HepG2 (cell line): ENCODE data around the gene RAB3A. TPM values are rescaled to one million over a fixed set of nuclear protein-coding genes. Genes with fewer than 3 reads are reported as not detected.
A peak's percentile ranks its signal among the peaks of the same experiment; 100 is the strongest.

Source experiments
- ATAC-seq: fragments of 200-7000 bp; cut with Tn5 transposase; 3 replicates; pipeline ENCODE4 v1.9.1; 2020; ENCODE audit warnings: mild to moderate bottlenecking, moderate library complexity
- BruUV-seq: library from RNA; stranded (reverse); fragments of 400-500 nt; replicated peaks from 2 replicates; lab custom pipeline; 2021; lab: Mats Ljungman, UMichigan
- CTCF ChIA-PET: fragments of 300-600 bp; formaldehyde crosslinking; extraction: SDS; loops from one replicate; lab custom pipeline; 2021; ENCODE audit warnings: low total read pairs, inconsistent platforms, low intra/inter-chr PET ratio; lab: Yijun Ruan, JAX
- POLR2A ChIA-PET: fragments of 350-600 bp; sonication (Branson Sonifier 250); formaldehyde crosslinking; loops from one replicate; lab custom pipeline; 2020; ENCODE audit warnings: antibody characterized with exemption, inconsistent platforms; lab: Yijun Ruan, JAX
- DNase-seq: peaks from one replicate; pipeline ENCODE4 v3.0.0-alpha.2; 2015; ENCODE audit warnings: low spot score
- FAIRE-seq: peaks from 3 replicates; lab custom pipeline; 2011; peaks lifted over from hg19 to GRCh38; lab: Jason Lieb, UNC
- H2AFZ ChIP-seq: one replicate; pipeline ENCODE4 v1.6.1; 2011; ENCODE audit warnings: low read length, inconsistent platforms
- H3K27ac ChIP-seq: fragments of 300-600 bp; 3 replicates; pipeline ENCODE4 v1.8.0; 2011; ENCODE audit warnings: mixed run types, mild to moderate bottlenecking, mixed read lengths, low read length, inconsistent platforms; ENCODE audit not compliant: insufficient read depth; ENCODE audit errors: extremely low read length
- H3K27me3 ChIP-seq, 2 experiments: fragments of 200-600 bp in 1 of 2; 2 replicates in 1 of 2; 3 replicates in 1 of 2; pipeline versions ENCODE4 v1.6.0 to v1.8.0; 2011; ENCODE audit warnings: low read length in 2 of 2, mild to moderate bottlenecking in 2 of 2, moderate library complexity in 2 of 2, inconsistent platforms in 1 of 2; ENCODE audit not compliant: insufficient read depth in 2 of 2, control insufficient read depth in 1 of 2
- H3K36me3 ChIP-seq, 2 experiments: fragments of 200-600 bp in 1 of 2; replicated peaks in 1 of 2; 2 replicates in 1 of 2; 3 replicates in 1 of 2; pipeline versions ENCODE4 v1.5.1 to v1.8.0; 2011; ENCODE audit warnings: low read length in 2 of 2, inconsistent platforms in 1 of 2; ENCODE audit not compliant: insufficient read depth in 2 of 2, control insufficient read depth in 1 of 2
- H3K4me1 ChIP-seq: 2 replicates; pipeline ENCODE4 v1.5.1; 2012; ENCODE audit warnings: low read length, inconsistent platforms; ENCODE audit not compliant: insufficient read depth
- H3K4me2 ChIP-seq: 2 replicates; pipeline ENCODE4 v1.6.0; 2011; ENCODE audit warnings: low read depth, low read length, inconsistent platforms
- H3K4me3 ChIP-seq, 3 experiments: fragments of 200-600 bp in 1 of 3; sonication (generic), shearing (Covaris generic) in 1 of 3; replicated peaks in 1 of 3; 2 replicates each; pipeline ENCODE4 v1.5.1; 2011 to 2016; ENCODE audit warnings: low read length in 3 of 3, inconsistent platforms in 2 of 3, low read depth in 2 of 3, mild to moderate bottlenecking in 2 of 3, control low read depth in 1 of 3, mixed read lengths in 1 of 3; ENCODE audit not compliant: insufficient read depth in 1 of 3
- H3K79me2 ChIP-seq: one replicate; pipeline ENCODE4 v1.6.1; 2011; ENCODE audit warnings: low read length, inconsistent platforms; ENCODE audit not compliant: insufficient read depth
- H3K9ac ChIP-seq: 2 replicates; pipeline ENCODE4 v1.6.0; 2011; ENCODE audit warnings: mild to moderate bottlenecking, low read depth, low read length, inconsistent platforms; ENCODE audit not compliant: insufficient read depth
- H3K9me3 ChIP-seq: 2 replicates; pipeline ENCODE4 v1.5.1; 2012; ENCODE audit warnings: mild to moderate bottlenecking, low read length
- H4K20me1 ChIP-seq: 2 replicates; pipeline ENCODE4 v1.6.0; 2011; ENCODE audit warnings: inconsistent platforms, mild to moderate bottlenecking, low read length, moderate library complexity; ENCODE audit not compliant: insufficient read depth
- CHD2 ChIP-seq: IDR thresholded peaks from 2 replicates; pipeline ENCODE4 v1.6.1; 2011; ENCODE audit warnings: low read depth, low read length, improper control_type of control experiment
- GABPB1 ChIP-seq: IDR thresholded peaks from 2 replicates; pipeline ENCODE4 v1.6.1; 2016; ENCODE audit warnings: mild to moderate bottlenecking, missing genetic modification reagents, moderate library complexity, missing compliant biosample characterization
- HMG20A ChIP-seq: IDR thresholded peaks from 2 replicates; pipeline ENCODE4 v1.6.1; 2016; ENCODE audit warnings: borderline replicate concordance
- HOXD1 ChIP-seq: sonication (generic); formaldehyde crosslinking; IDR thresholded peaks from 2 replicates; pipeline ENCODE4 v1.5.0; 2020; ENCODE audit warnings: missing genetic modification reagents
- KDM6A ChIP-seq: IDR thresholded peaks from 2 replicates; pipeline ENCODE4 v1.6.1; 2016; ENCODE audit warnings: low read depth
- KLF13 ChIP-seq: sonication (generic); formaldehyde crosslinking; IDR thresholded peaks from 2 replicates; pipeline ENCODE4 v1.4.0; 2020; ENCODE audit warnings: mild to moderate bottlenecking, missing genetic modification reagents
- SIN3B ChIP-seq: fragments of 150-350 bp; IDR thresholded peaks from 2 replicates; pipeline ENCODE4 v1.6.1; 2014; ENCODE audit warnings: low read length
- SP1 ChIP-seq, 2 experiments: fragments of 450-650 bp in 1 of 2; sonication (generic) in 1 of 2; formaldehyde crosslinking in 1 of 2; IDR thresholded peaks; 2 replicates each; pipeline versions ENCODE4 v1.4.0 to v1.6.1; 2016 to 2020; ENCODE audit warnings: missing genetic modification reagents in 1 of 2
- ZNF160 ChIP-seq: sonication (generic); formaldehyde crosslinking; IDR thresholded peaks from 2 replicates; pipeline ENCODE4 v1.8.0; 2022; ENCODE audit warnings: mild to moderate bottlenecking, inconsistent platforms, missing genetic modification reagents
- ZNF557 ChIP-seq: sonication (generic); formaldehyde crosslinking; IDR thresholded peaks from 2 replicates; pipeline ENCODE4 v1.4.0; 2020; ENCODE audit warnings: missing genetic modification reagents
- ZNF629 ChIP-seq: sonication (generic); formaldehyde crosslinking; conservative IDR thresholded peaks from 2 replicates; pipeline ENCODE4 v1.5.0; 2020; ENCODE audit warnings: missing genetic modification reagents
- ZSCAN21 ChIP-seq: sonication (generic); formaldehyde crosslinking; IDR thresholded peaks from 2 replicates; pipeline ENCODE4 v1.8.0; 2022; ENCODE audit warnings: mild to moderate bottlenecking, missing genetic modification reagents, moderate library complexity, borderline replicate concordance
- WGBS: methylation state at CpG from one replicate; pipeline ENCODE4 v1.1.6; 2017; ENCODE audit warnings: low lambda C conversion rate; 5-methylcytosine and 5-hydroxymethylcytosine counted together
- in situ Hi-C: cut with HindIII; loops from 2 replicates; pipeline ENCODE4 v1.10.0; 2017; ENCODE audit warnings: low pct_unique_long_range_greater_than_20kb; ENCODE audit not compliant: extremely low pct_ligation_motif_present
- intact Hi-C: fragments of 100-400 bp; cut with micrococcal nuclease; formaldehyde crosslinking; loops from one replicate; pipeline ENCODE4 v1.10.0; 2022; ENCODE audit not compliant: unreplicated experiment
- polyA plus RNA-seq, 8 experiments: library from polyadenylated mRNA; depleted of rRNA in 3 of 8; stranded (reverse) in 7 of 8; unstranded in 1 of 8; fragments of >200 nt; fragmentation: Illumina TruSeq in 4 of 8; extraction: Trizol in 4 of 8; gene quantifications; 2 replicates each; pipeline versions ENCODE4 v1.2.1 to v1.2.3, GENCODE V29; 2011 to 2016; ENCODE audit warnings: low read depth in 4 of 8, missing spikeins in 1 of 8, mixed read lengths in 1 of 8; ENCODE audit not compliant: insufficient read depth in 1 of 8
- total RNA-seq, 5 experiments: library from RNA; depleted of rRNA; stranded (reverse); fragments of >200 nt; fragmentation: Illumina TruSeq; extraction: Trizol; gene quantifications; 2 replicates each; pipeline ENCODE4 v1.2.3, GENCODE V29; 2016; ENCODE audit warnings: low read depth in 1 of 5
- TF ChIP-seq, protein P1 (sequence below): sonication (generic); formaldehyde crosslinking; IDR thresholded peaks from 2 replicates; pipeline ENCODE4 v1.5.1; 2020; ENCODE audit warnings: missing genetic modification reagents, mild to moderate bottlenecking, borderline replicate concordance
- TF ChIP-seq, protein P2 (sequence below): sonication (generic); formaldehyde crosslinking; IDR thresholded peaks from 2 replicates; pipeline ENCODE4; 2020; ENCODE audit warnings: missing genetic modification reagents, mild to moderate bottlenecking, borderline replicate concordance
- TF ChIP-seq, protein P3 (sequence below): IDR thresholded peaks from 2 replicates; pipeline ENCODE4 v1.6.1; 2016
- TF ChIP-seq, protein P4 (sequence below): sonication (generic); formaldehyde crosslinking; conservative IDR thresholded peaks from 2 replicates; pipeline ENCODE4 v1.4.0; 2020; ENCODE audit warnings: missing genetic modification reagents

The RAB3A gene
- total and polyA plus RNA-seq, 2 of the 13 experiments (the other 11 are each of a cell fraction or from before 2014, with no cell fraction given) = 0.58 to 0.98 TPM

DNA sequence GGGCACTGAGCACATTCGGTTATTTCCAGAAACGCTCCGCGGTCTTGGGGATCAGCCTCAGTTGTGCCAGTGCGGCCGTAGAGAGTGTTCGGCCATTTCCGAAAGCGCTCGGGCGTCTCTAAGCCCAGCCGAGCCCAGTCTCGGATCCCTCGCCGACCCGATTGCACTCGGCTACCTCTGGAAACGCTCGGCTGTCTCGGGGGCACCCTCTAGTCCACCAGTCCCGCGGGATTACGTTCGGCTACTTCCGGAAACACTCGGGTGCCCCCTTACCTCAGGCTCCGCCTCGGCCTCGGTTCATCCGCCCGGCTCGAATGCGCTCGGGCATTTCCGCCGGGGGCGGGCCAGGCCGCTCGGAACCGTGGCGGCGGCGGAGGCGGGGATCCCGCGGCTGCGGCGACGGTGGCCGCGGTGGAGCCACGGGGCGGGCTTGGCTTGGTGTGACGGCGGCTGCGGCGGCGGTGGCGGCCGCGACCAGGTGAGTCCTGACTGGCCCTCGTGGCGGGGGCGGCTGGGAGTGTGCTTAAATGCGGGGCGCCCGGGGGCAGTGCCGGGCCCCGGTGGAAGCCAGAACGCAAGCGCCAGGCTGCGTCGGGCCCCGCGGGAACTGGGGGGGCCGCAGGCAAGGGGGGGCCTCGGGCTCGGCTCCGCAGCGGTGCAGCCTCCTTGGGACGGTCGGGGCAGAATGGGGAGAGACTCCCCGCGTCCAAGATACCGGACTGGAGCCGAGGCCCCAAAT lies 50.9 kb downstream of the RAB3A start, which contains the start of gene PIK3R2:
TSS of gene PIK3R2 (plus strand) at position 347 of the 739 bp plus-strand sequence. CDS start 2,717 bp downstream, outside the sequence.
- Histone ChIP-seq H3K79me2 (peaks cover 18% of the 10 kb centered on the region), H3K4me2 (peak within 1 kb of the TSS; percentile 93), H3K9me3 (no peaks in the 10 kb centered on the region), H3K4me1 (peaks cover 56% of the 10 kb centered on the region), H3K27me3 (no peaks in the 10 kb centered on the region; a peak in 1 of 5 replicates), H3K4me3 (peak within 1 kb of the TSS; percentile 73 to 98 (median 98)), H4K20me1 (0 out of 2 replicates have a peak, but pooled peaks cover 11% of the 10 kb centered on the region), H3K9ac (peak within 1 kb of the TSS; percentile 99), H3K36me3 (peaks cover 8 to 18% of the 10 kb centered on the region in 2 experiments; a peak in 4 of 5 replicates), H3K27ac (peak within 1 kb of the TSS; percentile 94), H2AFZ (no peak within 1 kb of the TSS)
- POLR2A ChIA-PET = interaction anchor here (0.8 to 3.1 kb wide), 12 partner anchors 8 to 127 kb away, joined by 3 to 18 read pairs (median 6); no protein-coding TSS in a partner anchor
- peak; percentile 86 for ATAC-seq
- CTCF ChIA-PET = interaction anchor here (0.9 to 1.2 kb wide), 2 partner anchors 8 to 40 kb away, joined by 3 read pairs; no protein-coding TSS in a partner anchor
- no peak for FAIRE-seq
- intact Hi-C loops = no loop called here
- peak; percentile 97 for DNase-seq
- WGBS = 2% methylated on average over 32 of the region's 86 CpGs
- BruUV-seq = no TSS peak
- in situ Hi-C loops = loop anchor here (5.0 kb wide), 1 partner anchor 41 kb away; no protein-coding TSS in a partner anchor
- TF ChIP-seq, protein P1, sequence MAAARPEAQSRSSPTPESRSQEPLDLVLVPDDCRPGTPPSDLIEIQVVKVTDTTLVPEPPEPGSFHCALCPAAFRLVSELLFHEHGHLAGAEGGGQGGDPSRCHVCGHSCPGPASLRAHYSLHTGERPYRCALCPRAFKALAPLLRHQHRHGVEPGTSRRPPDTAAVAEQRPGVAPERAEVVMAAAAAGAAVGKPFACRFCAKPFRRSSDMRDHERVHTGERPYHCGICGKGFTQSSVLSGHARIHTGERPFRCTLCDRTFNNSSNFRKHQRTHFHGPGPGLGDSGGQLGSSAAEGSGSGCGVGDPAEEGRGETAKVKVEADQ (CRISPR knock-in tag) = peak; percentile 48; the same call in 1 of the 2 replicates
- TF ChIP-seq ZNF557 (CRISPR knock-in tag) (peak; percentile 18; the same call in 1 of the 2 replicates), ZNF629 (CRISPR knock-in tag) (no peak), CHD2 (peak; percentile 94), SP1 (IDR thresholded peaks at IDR 0.05) (no peak), SP1 (CRISPR knock-in tag; IDR thresholded peaks at IDR 0.05) (no peak), GABPB1 (CRISPR knock-in tag) (peak; percentile 54; the same call in 1 of the 2 replicates), HMG20A (CRISPR knock-in tag) (no peak), HOXD1 (CRISPR knock-in tag) (no peak; the same call in 1 of the 2 replicates), SIN3B (no peak), KDM6A (no peak), ZSCAN21 (CRISPR knock-in tag) (no peak; the same call in 1 of the 2 replicates), ZNF160 (CRISPR knock-in tag) (peak; percentile 20; the same call in 1 of the 2 replicates), KLF13 (CRISPR knock-in tag) (no peak)
- TF ChIP-seq, protein P2, sequence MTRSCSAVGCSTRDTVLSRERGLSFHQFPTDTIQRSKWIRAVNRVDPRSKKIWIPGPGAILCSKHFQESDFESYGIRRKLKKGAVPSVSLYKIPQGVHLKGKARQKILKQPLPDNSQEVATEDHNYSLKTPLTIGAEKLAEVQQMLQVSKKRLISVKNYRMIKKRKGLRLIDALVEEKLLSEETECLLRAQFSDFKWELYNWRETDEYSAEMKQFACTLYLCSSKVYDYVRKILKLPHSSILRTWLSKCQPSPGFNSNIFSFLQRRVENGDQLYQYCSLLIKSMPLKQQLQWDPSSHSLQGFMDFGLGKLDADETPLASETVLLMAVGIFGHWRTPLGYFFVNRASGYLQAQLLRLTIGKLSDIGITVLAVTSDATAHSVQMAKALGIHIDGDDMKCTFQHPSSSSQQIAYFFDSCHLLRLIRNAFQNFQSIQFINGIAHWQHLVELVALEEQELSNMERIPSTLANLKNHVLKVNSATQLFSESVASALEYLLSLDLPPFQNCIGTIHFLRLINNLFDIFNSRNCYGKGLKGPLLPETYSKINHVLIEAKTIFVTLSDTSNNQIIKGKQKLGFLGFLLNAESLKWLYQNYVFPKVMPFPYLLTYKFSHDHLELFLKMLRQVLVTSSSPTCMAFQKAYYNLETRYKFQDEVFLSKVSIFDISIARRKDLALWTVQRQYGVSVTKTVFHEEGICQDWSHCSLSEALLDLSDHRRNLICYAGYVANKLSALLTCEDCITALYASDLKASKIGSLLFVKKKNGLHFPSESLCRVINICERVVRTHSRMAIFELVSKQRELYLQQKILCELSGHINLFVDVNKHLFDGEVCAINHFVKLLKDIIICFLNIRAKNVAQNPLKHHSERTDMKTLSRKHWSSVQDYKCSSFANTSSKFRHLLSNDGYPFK (CRISPR knock-in tag) = no peak
- TF ChIP-seq, protein P3, sequence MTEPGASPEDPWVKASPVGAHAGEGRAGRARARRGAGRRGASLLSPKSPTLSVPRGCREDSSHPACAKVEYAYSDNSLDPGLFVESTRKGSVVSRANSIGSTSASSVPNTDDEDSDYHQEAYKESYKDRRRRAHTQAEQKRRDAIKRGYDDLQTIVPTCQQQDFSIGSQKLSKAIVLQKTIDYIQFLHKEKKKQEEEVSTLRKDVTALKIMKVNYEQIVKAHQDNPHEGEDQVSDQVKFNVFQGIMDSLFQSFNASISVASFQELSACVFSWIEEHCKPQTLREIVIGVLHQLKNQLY (CRISPR knock-in tag) = no peak
- TF ChIP-seq, protein P4, sequence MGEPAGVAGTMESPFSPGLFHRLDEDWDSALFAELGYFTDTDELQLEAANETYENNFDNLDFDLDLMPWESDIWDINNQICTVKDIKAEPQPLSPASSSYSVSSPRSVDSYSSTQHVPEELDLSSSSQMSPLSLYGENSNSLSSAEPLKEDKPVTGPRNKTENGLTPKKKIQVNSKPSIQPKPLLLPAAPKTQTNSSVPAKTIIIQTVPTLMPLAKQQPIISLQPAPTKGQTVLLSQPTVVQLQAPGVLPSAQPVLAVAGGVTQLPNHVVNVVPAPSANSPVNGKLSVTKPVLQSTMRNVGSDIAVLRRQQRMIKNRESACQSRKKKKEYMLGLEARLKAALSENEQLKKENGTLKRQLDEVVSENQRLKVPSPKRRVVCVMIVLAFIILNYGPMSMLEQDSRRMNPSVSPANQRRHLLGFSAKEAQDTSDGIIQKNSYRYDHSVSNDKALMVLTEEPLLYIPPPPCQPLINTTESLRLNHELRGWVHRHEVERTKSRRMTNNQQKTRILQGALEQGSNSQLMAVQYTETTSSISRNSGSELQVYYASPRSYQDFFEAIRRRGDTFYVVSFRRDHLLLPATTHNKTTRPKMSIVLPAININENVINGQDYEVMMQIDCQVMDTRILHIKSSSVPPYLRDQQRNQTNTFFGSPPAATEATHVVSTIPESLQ = no peak
